Upper lobe of left lung (tissue), 6 donors: ENCODE data around the gene ZNF316. TPM values are rescaled to one million over a fixed set of nuclear protein-coding genes. Genes with fewer than 3 reads are reported as not detected.
A peak's percentile ranks its signal among the peaks of the same experiment; 100 is the strongest.

Experiments used
- ATAC-seq, 2 donors: fragments of 200-7000 bp; cut with Tn5 transposase; one replicate each; pipeline ENCODE4 v1.9.1; 2022; ENCODE audit warnings: mild to moderate bottlenecking in 2 of 2, moderate library complexity in 2 of 2; ENCODE audit not compliant: low FRiP score in 2 of 2
- DNase-seq, 2 donors: peaks; one replicate each; pipeline ENCODE4 v3.0.0-alpha.2; 2019 to 2020
- H3K27ac ChIP-seq, 4 donors: fragments of 200-600 bp; sonication (generic); one replicate each; pipeline ENCODE4 v1.5.1; 2016 to 2019
- H3K27me3 ChIP-seq, 4 donors: fragments of 200-600 bp; sonication (generic); one replicate each; pipeline ENCODE4 v1.5.1; 2017 to 2019
- H3K36me3 ChIP-seq, 4 donors: fragments of 200-600 bp; sonication (generic); one replicate each; pipeline ENCODE4 v1.5.1; 2016 to 2019
- H3K4me1 ChIP-seq, 4 donors: fragments of 200-600 bp; sonication (generic); one replicate each; pipeline ENCODE4 v1.5.1; 2018 to 2019
- H3K4me3 ChIP-seq, 4 donors: fragments of 200-600 bp; sonication (generic); one replicate each; pipeline ENCODE4 v1.5.1; 2017 to 2019; ENCODE audit warnings: mild to moderate bottlenecking in 2 of 4, moderate library complexity in 1 of 4
- H3K9me3 ChIP-seq, 4 donors: fragments of 200-600 bp; sonication (generic); one replicate each; pipeline ENCODE4 v1.5.1; 2018 to 2019
- EP300 ChIP-seq, 4 donors: sonication (generic); formaldehyde crosslinking; IDR thresholded peaks; one replicate each; pipeline ENCODE4 v1.5.1; 2017; ENCODE audit warnings: antibody characterized with exemption in 4 of 4, control low read depth in 2 of 4
- POLR2A ChIP-seq, 4 donors: fragments of 450-650 bp; IDR thresholded peaks; one replicate each; pipeline ENCODE4 v1.5.1; 2016 to 2017; ENCODE audit warnings: antibody characterized with exemption in 4 of 4, mild to moderate bottlenecking in 2 of 4
- POLR2AphosphoS5 ChIP-seq, 2 donors: sonication (generic); formaldehyde crosslinking; IDR thresholded peaks; one replicate each; pipeline ENCODE4 v1.5.1; 2017; ENCODE audit warnings: antibody characterized with exemption in 2 of 2
- WGBS, 2 donors: methylation state at CpG; one replicate each; pipeline ENCODE4 v1.1.5; 2017 to 2018; 5-methylcytosine and 5-hydroxymethylcytosine counted together
- total RNA-seq, 6 donors: library from RNA; depleted of rRNA in 4 of 6; stranded (reverse); fragments of >200 nt in 4 of 6; gene quantifications; one replicate each; pipeline versions ENCODE4 v1.1.0 to v1.2.1, GENCODE V29; 2016 to 2021
- TF ChIP-seq, protein P1 (sequence below), 6 experiments: fragments of 450-650 bp in 4 of 6; fragments of 200-600 bp in 2 of 6; sonication (generic) in 2 of 6; IDR thresholded peaks; one replicate each; pipeline ENCODE4 v1.5.1; 2016 to 2019; ENCODE audit warnings: antibody characterized with exemption in 6 of 6
- donor health status: DM: no; HTN: no; CAD: no; lungs with moderate emphysema.
- donor health status: DM: no; HTN: yes; CAD: no; lungs with severe emphysema.

ZNF316 gene
- total RNA-seq, 6 donors from 2014 or later, result 31.6 to 132 (median 43.1) TPM

DNA sequence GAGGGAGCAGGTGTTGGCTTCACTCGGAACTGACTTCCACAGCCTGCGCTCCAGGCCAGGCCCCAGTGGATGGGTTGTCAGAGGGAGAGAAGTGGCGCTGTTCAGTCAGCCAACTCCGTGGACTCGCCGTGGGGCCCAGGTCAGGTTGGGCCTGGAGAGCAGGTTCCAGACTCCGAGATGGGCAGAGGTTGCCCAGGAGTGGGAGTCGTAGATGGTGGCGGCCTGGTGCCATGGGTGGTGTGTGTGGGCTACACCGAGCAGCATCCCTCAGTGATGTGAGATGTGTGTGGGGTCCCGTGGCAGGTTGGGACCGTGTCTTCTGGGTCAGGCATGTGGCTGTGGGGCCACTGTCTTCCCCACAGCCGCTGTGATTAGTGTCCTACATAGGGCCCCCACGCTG, 10.4 kb downstream of the ZNF316 start:
- no peak overlapping the region for H3K27ac ChIP-seq
- no peak for TF ChIP-seq POLR2AphosphoS5 (IDR thresholded peaks at IDR 0.05)
- no peak for TF ChIP-seq EP300 (IDR thresholded peaks at IDR 0.05)
- TF ChIP-seq POLR2A (IDR thresholded peaks at IDR 0.05), result no peak
- TF ChIP-seq, protein P1, sequence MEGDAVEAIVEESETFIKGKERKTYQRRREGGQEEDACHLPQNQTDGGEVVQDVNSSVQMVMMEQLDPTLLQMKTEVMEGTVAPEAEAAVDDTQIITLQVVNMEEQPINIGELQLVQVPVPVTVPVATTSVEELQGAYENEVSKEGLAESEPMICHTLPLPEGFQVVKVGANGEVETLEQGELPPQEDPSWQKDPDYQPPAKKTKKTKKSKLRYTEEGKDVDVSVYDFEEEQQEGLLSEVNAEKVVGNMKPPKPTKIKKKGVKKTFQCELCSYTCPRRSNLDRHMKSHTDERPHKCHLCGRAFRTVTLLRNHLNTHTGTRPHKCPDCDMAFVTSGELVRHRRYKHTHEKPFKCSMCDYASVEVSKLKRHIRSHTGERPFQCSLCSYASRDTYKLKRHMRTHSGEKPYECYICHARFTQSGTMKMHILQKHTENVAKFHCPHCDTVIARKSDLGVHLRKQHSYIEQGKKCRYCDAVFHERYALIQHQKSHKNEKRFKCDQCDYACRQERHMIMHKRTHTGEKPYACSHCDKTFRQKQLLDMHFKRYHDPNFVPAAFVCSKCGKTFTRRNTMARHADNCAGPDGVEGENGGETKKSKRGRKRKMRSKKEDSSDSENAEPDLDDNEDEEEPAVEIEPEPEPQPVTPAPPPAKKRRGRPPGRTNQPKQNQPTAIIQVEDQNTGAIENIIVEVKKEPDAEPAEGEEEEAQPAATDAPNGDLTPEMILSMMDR (IDR thresholded peaks at IDR 0.05), result no peak
- H3K4me1 ChIP-seq, result no peaks in the 10 kb centered on the region
- peaks cover 12 to 97% (median 84%) of the 10 kb centered on the region in 4 donors for H3K36me3 ChIP-seq
- no peak overlapping the region for H3K4me3 ChIP-seq
- peaks cover 0 to 8% (median 0%) of the 10 kb centered on the region in 4 donors for H3K9me3 ChIP-seq
- 91 to 93% methylated on average over 9 to 12 of the region's 14 CpGs for WGBS, 2 donors
- H3K27me3 ChIP-seq, result no peaks in the 10 kb centered on the region
- no peak for DNase-seq
- peak in 1 of 2 donors; percentile 3 for ATAC-seq

DNA sequence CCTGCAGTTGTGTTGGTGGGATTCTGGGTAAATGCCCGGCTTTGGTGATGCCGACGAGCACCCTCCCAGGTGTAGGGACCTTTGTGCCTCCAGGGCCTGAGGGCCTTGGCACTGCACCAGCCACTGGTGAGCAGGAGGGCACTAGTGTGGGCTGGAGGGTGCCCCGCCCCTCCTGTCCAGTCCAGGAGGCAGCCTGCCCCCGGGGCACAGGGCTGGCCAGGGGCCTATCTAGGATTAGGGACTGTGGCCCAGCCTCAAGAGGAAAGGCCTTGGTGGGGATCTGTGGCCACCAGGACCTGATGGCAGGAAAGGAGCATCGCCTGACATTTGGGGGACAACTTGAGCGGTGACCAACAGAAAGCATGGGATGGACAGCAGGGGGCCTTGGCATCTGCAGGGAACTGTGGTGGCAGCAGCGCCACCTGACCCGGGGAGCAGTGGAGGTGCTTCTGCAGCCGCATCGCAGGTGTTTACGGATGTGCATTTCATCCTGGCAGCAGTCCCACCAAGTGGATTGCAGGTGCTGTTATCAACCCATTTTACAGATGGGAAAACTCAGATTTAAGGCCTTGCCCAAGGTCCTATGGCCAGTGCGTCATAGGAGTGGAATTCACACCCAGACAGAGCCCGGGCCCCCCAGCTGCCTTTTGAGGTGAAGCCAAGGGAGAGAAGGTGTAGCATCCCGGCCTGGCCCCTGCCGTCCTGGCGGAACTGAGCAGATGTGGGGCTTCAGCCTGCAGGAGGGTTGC, 11.1 kb downstream of the ZNF316 start:
- no peak for TF ChIP-seq POLR2AphosphoS5 (IDR thresholded peaks at IDR 0.05)
- TF ChIP-seq POLR2A (IDR thresholded peaks at IDR 0.05), result no peak
- TF ChIP-seq EP300 (IDR thresholded peaks at IDR 0.05), result no peak
- TF ChIP-seq, protein P1 (IDR thresholded peaks at IDR 0.05), result no peak
- Histone ChIP-seq H3K27ac (no peak overlapping the region), H3K4me3 (no peak overlapping the region), H3K4me1 (no peaks in the 10 kb centered on the region), H3K9me3 (peaks cover 0 to 14% (median 0%) of the 10 kb centered on the region in 4 donors), H3K36me3 (peaks cover 19 to 97% (median 83%) of the 10 kb centered on the region in 4 donors), H3K27me3 (no peaks in the 10 kb centered on the region)
- ATAC-seq, result no peak
- WGBS, 2 donors, result 91 to 97% methylated on average over 6 to 17 of the region's 17 CpGs
- no peak for DNase-seq

DNA sequence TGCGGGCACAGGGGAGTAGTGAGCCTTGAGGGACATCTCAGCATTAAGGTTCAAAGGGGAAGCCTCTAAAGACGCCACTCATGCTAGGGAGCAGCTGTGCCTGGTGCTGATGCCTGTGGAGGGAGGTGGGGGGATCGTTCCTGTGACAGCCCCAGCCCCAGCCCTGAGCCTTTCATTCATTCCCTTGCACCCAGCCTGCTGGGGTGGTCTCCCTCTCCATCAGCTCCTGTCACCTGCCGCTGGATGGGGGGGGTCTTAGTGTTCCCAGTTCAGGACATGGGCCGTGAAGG, 11.6 kb downstream of the ZNF316 start:
- Histone ChIP-seq H3K27me3 (no peaks in the 10 kb centered on the region), H3K4me1 (no peaks in the 10 kb centered on the region), H3K36me3 (peaks cover 16 to 96% (median 78%) of the 10 kb centered on the region in 4 donors), H3K9me3 (peaks cover 0 to 15% (median 0%) of the 10 kb centered on the region in 4 donors), H3K27ac (no peak overlapping the region), H3K4me3 (no peak overlapping the region)
- ATAC-seq (no peak), DNase-seq (no peak)
- no peak for TF ChIP-seq EP300 (IDR thresholded peaks at IDR 0.05)
- TF ChIP-seq, protein P1 (IDR thresholded peaks at IDR 0.05), result no peak
- no peak for TF ChIP-seq POLR2AphosphoS5 (IDR thresholded peaks at IDR 0.05)
- no peak for TF ChIP-seq POLR2A (IDR thresholded peaks at IDR 0.05)
- 85 to 87% methylated on average over 4 to 5 of the region's 5 CpGs for WGBS, 2 donors

DNA sequence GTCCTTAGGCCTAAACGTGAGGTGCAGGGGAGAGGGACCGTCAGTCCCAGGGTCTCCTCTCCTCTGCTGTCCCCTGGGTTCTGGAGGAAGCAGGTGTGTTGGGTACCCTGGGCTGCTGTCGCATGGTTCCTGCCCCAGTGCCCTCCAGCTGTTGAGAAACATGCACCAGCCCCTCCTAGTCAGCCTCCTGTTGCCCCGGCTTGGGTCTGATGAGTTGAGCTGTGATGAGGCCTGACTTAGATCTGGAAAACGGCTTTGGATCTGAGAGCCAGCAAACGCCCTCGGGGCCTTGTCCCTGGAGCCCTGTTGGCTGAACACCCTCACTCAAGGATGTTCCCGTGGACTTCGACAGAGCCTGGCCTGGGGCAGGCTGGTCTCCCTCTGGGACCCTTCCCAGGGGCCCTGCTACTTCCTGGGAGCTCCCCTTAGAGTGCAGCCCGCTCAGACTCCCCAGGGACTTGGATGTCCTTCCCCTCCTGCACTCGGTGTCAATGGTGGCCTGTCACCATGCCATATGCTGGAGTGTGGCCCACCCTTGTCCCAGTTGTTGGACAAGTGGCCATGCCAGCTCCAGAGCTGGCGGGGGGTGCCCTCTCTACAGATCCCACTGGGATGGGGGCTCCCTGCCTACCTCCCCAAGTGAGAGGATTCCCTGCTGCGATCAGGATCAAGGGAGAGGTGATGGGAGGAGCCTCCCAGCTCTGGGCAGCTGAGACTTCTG, 12.3 kb downstream of the ZNF316 start:
- Histone ChIP-seq H3K9me3 (peaks cover 0 to 15% (median 0%) of the 10 kb centered on the region in 4 donors), H3K27ac (no peak overlapping the region), H3K36me3 (peaks cover 13 to 96% (median 75%) of the 10 kb centered on the region in 4 donors), H3K4me3 (no peak overlapping the region), H3K27me3 (no peaks in the 10 kb centered on the region), H3K4me1 (no peaks in the 10 kb centered on the region)
- WGBS, 2 donors, result 75 to 91% methylated on average over 2 to 8 of the region's 13 CpGs
- ATAC-seq (no peak), DNase-seq (no peak)
- TF ChIP-seq POLR2AphosphoS5 (IDR thresholded peaks at IDR 0.05), result no peak
- TF ChIP-seq, protein P1 (IDR thresholded peaks at IDR 0.05), result no peak
- no peak for TF ChIP-seq POLR2A (IDR thresholded peaks at IDR 0.05)
- no peak for TF ChIP-seq EP300 (IDR thresholded peaks at IDR 0.05)
